Stimulated activated memory B cell treated with anti-CD40 and anti-IgM and Interleukin-4, amounts not matched to agents 10 μg/mL and 1 μg/mL and 100 μg/mL, for 72 hours (primary cell): ENCODE data around the gene SORL1.
A peak's percentile ranks its signal among the peaks of the same experiment; 100 is the strongest.

Experiments
- ATAC-seq: fragments of 150-1000 bp; cut with Tn5 transposase; 2 replicates; pipeline ENCODE4 v1.10.0; 2021
- H3K27ac Mint-ChIP-seq: one replicate; pipeline ENCODE4 v1.8.0; 2022; ENCODE audit warnings: mild to moderate bottlenecking, mixed read lengths
- H3K27me3 Mint-ChIP-seq: one replicate; pipeline ENCODE4 v1.8.0; 2022; ENCODE audit warnings: mixed read lengths
- H3K36me3 Mint-ChIP-seq: one replicate; pipeline ENCODE4 v1.8.0; 2022; ENCODE audit warnings: mixed read lengths
- H3K4me1 Mint-ChIP-seq: one replicate; pipeline ENCODE4 v1.8.0; 2022; ENCODE audit warnings: mixed read lengths
- H3K4me3 Mint-ChIP-seq: one replicate; pipeline ENCODE4 v1.8.0; 2022; ENCODE audit warnings: mild to moderate bottlenecking, moderate library complexity, mixed read lengths
- H3K9me3 Mint-ChIP-seq: one replicate; pipeline ENCODE4 v1.8.0; 2022; ENCODE audit warnings: mixed read lengths

The SORL1 gene

DNA sequence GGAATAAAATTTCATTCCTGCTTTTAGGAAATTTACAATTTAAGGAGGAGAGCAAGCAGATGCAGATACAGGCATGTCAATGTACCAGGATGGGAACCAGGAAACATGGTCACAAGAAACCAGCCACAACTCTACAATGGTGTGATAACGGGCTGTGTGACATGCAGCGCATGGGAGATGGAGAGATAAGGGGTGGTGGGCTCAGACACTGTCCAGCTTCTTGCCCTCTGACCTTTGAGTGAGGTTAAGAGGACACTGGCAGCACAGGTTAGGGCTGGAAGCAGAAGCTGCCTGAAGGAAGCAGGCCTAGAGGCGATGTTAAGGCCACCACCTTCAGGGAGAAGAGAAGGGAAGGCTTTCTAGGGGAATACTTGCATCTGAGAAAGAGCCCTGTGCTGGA lies 3.0 kb downstream of the SORL1 start:
- no peaks in the 10 kb centered on the region for H3K36me3 Mint-ChIP-seq

DNA sequence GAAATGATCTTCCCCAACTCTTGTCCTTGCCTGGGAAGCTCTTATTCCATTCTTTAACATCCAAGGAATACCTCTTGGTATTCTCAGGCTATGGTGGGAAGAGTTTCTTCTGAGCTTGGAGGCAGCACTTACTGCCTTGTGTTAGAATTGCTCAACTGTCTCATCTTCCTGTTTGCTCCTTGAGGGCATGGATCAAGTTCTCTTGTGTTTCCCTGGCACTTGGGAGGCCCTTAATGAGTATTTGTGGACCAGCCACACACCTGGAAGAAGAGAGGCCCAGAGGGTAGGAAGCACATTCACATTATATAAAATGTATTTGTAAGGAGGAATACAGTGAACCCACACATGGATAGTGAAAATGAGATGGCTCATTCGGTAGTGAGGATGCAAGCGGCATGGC lies 4.0 kb downstream of the SORL1 start:
- H3K9me3 Mint-ChIP-seq, result no peaks in the 10 kb centered on the region
- no peak overlapping the region for H3K4me3 Mint-ChIP-seq
- H3K27ac Mint-ChIP-seq, result no peak overlapping the region
- no peaks in the 10 kb centered on the region for H3K36me3 Mint-ChIP-seq
- H3K27me3 Mint-ChIP-seq, result peaks cover 8% of the 10 kb centered on the region
- peaks cover 31% of the 10 kb centered on the region for H3K4me1 Mint-ChIP-seq
- no peak for ATAC-seq

More for the DNA sequence above, 3.0 kb downstream of the SORL1 start:
- peaks cover 38% of the 10 kb centered on the region for H3K4me1 Mint-ChIP-seq
- ATAC-seq, result no peak
- no peak overlapping the region for H3K4me3 Mint-ChIP-seq
- no peak overlapping the region for H3K27ac Mint-ChIP-seq
- H3K9me3 Mint-ChIP-seq, result no peaks in the 10 kb centered on the region
- H3K27me3 Mint-ChIP-seq, result peaks cover 18% of the 10 kb centered on the region

DNA sequence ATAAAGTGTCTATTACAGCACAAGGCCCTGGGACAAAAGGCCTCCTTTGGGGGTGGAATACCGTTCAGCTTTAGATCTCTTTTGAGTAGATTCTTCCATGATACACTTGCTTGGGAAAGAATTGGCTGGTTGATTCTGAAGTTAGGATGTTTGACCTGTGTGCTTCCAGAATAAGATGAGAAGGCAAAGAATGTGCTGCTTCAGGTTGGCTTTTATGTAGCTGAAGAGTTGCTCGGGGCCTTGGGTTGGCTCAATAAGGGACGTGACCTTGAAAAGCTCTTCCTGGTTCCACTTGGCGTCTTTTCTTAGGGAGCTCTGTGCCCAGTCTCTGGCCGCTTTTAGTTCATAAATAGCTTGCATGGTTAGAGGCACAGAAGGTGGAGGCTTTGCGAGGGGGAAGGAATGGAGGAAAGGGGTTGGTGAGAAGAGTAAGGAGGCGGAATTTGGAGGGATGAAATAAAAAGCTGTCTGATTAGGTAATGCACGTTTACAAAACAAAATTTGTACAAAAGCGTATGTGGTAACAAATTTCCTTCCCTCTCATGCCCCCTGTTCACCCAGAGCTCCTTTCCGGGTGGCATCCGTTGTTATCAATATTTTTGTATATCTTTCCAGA lies 4.8 kb downstream of the SORL1 start:
- no peak for ATAC-seq
- no peaks in the 10 kb centered on the region for H3K36me3 Mint-ChIP-seq
- H3K27ac Mint-ChIP-seq, result no peak overlapping the region
- no peak overlapping the region for H3K4me3 Mint-ChIP-seq
- H3K27me3 Mint-ChIP-seq, result peaks cover 8% of the 10 kb centered on the region
- H3K9me3 Mint-ChIP-seq, result no peaks in the 10 kb centered on the region
- H3K4me1 Mint-ChIP-seq, result peaks cover 33% of the 10 kb centered on the region

DNA sequence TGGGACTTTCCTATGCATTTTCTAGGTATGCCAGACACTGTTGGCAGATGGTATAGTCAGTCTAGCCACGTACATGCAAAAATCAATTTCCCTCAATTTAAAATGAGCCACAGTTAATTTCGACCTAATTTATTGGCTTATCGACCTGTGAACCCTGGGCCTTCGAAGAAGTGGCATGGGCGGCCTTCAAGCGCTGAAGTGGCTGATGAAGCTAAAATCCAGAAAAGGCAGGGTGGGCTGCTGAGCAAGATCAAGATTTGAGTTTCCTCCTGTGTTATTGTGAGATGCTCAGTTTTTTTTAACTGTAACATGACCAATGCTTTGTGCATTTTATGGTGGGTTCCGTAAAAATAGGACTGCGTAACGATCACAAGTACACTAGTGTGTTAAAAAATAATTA lies 6.4 kb downstream of the SORL1 start:
- H3K4me1 Mint-ChIP-seq, result peaks cover 37% of the 10 kb centered on the region
- no peak overlapping the region for H3K27ac Mint-ChIP-seq
- H3K9me3 Mint-ChIP-seq, result no peaks in the 10 kb centered on the region
- no peaks in the 10 kb centered on the region for H3K36me3 Mint-ChIP-seq
- no peak overlapping the region for H3K4me3 Mint-ChIP-seq
- ATAC-seq, result no peak
- H3K27me3 Mint-ChIP-seq, result no peaks in the 10 kb centered on the region

DNA sequence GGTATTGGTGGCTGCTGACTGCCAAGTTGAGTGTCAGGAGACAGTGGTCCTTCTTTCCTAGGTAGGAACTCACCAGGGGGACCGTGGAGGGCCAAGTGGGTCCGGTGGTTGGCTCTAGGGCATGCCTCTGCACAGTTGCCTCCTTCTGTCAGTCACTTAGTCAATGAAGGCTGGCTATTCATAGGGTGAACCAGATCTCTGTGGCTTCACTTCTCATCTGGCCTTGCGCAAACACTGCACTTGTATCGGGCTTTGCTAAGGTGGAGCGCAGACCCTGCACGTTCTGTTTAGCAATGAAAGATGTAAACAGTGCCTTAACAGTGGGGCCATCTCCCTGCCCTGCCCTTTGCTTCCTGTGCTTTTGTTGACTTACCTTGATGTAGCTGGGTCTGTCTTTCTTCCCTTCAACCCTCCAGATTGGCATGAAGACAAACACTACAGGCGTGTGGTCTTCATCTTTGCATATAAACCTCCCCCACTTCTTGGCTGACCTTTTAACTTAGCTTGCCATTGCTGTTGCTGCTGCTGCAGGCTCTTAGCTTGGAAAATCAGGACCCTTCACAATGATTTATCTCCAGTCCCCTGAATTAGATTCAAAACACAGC lies 7.4 kb downstream of the SORL1 start:
- Mint-ChIP-seq H3K27ac (no peak overlapping the region), H3K4me1 (peaks cover 37% of the 10 kb centered on the region), H3K27me3 (no peaks in the 10 kb centered on the region), H3K9me3 (no peaks in the 10 kb centered on the region), H3K36me3 (no peaks in the 10 kb centered on the region), H3K4me3 (no peak overlapping the region)
- ATAC-seq, result no peak

DNA sequence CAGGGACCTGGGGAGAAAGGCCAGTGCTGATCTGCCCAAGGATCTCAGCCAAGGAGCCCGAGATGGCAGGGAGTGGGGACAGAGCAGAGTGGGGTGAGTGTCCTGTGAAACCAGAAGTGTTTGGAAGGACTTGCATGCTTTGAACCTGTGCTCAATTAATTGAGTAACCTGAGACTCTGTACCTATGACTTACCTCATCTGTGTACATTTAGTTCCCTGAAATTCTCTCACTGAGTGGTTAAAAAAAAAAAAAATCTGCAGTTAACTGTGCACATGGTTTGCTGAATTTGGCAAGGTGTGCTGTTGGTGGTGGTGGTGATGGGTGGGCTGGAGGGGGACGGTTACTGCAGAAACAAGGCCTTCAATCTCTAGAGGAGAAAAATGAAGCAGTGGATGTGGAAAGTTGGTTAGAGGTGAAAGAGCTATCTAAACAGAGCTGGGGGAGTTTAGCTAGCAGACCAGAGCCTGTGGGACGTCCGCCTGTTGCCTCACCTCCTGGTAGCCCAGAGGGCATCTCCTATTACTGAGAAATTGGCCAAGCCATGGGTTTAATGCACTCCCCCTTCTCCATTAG lies 8.9 kb downstream of the SORL1 start:
- H3K27ac Mint-ChIP-seq, result no peak overlapping the region
- no peaks in the 10 kb centered on the region for H3K27me3 Mint-ChIP-seq
- no peaks in the 10 kb centered on the region for H3K9me3 Mint-ChIP-seq
- peaks cover 50% of the 10 kb centered on the region for H3K4me1 Mint-ChIP-seq
- H3K36me3 Mint-ChIP-seq, result no peaks in the 10 kb centered on the region
- no peak overlapping the region for H3K4me3 Mint-ChIP-seq
- no peak for ATAC-seq

DNA sequence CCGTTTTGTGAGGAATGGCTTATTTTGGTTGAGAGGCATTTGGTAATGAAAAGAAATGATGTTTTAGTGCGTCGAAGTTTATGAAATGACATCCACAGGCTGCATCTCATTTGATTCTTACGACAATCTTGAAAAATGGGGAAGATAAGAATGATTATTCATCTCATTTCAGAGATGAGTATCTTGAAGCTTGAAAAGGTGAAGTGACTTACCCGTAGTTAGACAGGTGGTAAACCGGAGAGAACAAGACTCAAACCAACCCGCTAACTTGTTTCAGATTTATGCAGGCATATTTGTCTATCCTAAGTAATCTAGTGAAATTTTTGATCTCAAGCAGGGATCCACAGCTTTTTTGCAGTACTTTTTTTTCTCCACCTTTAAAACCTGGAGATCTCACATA lies 9.7 kb downstream of the SORL1 start:
- no peaks in the 10 kb centered on the region for H3K27me3 Mint-ChIP-seq
- H3K4me1 Mint-ChIP-seq, result peaks cover 58% of the 10 kb centered on the region
- no peaks in the 10 kb centered on the region for H3K36me3 Mint-ChIP-seq
- no peak for ATAC-seq
- H3K9me3 Mint-ChIP-seq, result no peaks in the 10 kb centered on the region
- H3K27ac Mint-ChIP-seq, result peak overlapping the region; percentile 27
- no peak overlapping the region for H3K4me3 Mint-ChIP-seq

DNA sequence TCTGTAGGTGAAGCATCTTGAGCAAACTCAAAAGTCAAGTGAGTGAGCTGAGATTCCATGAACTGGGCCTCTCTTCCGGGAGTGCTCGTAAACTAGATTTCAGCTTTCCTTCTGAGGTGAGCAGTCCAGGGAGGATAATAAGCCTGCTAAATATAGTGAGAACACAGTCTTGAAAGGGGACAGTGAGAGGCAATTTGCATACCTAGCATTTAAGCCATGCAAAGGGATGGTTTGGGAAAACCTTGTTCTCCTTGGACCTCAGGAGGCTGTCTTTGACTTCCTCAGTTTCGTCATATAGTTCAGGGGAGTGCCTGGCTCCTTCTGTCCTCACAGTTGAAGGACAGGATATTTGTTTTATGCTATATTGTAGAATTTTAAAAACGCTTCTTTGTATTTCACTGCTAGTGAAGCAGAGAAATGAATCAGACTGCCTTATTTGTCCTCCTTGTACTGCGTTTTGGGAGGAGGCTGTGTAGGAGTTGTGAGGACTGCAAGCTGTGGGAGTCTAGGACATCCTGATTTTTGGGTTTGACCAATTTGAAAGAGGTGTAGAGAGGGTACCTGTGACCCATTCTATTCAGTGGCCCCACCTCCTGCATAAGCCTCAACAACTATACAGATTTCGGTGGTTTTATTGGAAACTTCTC lies 11.7 kb downstream of the SORL1 start:
- Mint-ChIP-seq H3K36me3 (no peaks in the 10 kb centered on the region), H3K4me1 (peaks cover 78% of the 10 kb centered on the region), H3K27ac (peak overlapping the region; percentile 73), H3K4me3 (no peak overlapping the region), H3K27me3 (no peaks in the 10 kb centered on the region), H3K9me3 (no peaks in the 10 kb centered on the region)
- ATAC-seq, result no peak

DNA sequence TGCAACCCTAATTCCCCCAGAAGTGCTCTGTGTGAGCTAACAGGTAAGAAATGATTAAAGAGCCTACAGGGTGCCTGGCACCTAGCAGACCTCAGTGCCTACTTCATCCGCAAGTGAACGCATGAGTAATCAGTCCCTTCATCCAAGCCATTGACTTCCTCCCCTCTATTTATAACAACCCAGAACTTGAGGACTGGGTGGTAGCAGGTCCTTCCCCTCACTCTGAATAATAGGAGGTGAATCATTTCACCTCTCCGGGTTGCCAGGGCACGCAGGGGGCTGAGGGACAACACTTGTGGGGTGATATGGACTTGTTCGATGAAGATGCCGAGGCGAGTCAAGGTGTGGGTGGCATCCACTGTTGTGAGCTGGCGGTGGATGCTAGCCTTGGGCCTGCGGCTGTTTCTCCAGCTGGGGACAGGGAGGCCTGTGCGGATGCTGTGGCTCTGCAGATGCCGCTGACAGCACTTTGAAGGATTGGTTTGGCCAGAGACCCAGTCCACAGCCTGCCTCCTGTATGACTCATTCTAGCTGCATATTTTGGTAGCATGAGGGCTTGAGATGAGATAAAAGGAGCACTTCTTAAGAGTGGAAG lies 12.3 kb downstream of the SORL1 start:
- peak overlapping the region; percentile 73 for H3K27ac Mint-ChIP-seq
- no peaks in the 10 kb centered on the region for H3K27me3 Mint-ChIP-seq
- H3K4me1 Mint-ChIP-seq, result peaks cover 84% of the 10 kb centered on the region
- peak; percentile 46 for ATAC-seq
- H3K4me3 Mint-ChIP-seq, result no peak overlapping the region
- H3K36me3 Mint-ChIP-seq, result peaks cover 3% of the 10 kb centered on the region
- no peaks in the 10 kb centered on the region for H3K9me3 Mint-ChIP-seq

DNA sequence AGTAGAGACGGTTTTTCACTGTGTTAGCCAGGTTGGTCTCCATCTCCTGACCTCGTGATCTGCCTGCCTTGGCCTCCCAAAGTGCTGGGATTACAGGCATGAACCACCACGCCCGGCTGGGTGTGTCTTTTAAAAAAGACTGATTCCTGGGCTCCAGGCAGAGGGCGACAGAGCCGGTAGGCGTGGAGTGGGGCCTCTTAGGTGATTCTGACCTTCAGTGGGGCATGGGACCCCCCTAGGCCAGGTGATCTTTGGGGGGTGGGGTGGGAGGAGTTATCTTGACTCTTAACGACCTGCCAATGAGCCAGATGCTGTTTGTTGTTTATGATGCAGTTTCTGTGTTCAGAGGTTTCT lies 13.6 kb downstream of the SORL1 start:
- Mint-ChIP-seq H3K9me3 (no peaks in the 10 kb centered on the region), H3K36me3 (peaks cover 10% of the 10 kb centered on the region), H3K4me1 (peaks cover 87% of the 10 kb centered on the region), H3K27me3 (no peaks in the 10 kb centered on the region), H3K27ac (peak overlapping the region; percentile 44), H3K4me3 (peak overlapping the region; percentile 37)
- no peak for ATAC-seq

DNA sequence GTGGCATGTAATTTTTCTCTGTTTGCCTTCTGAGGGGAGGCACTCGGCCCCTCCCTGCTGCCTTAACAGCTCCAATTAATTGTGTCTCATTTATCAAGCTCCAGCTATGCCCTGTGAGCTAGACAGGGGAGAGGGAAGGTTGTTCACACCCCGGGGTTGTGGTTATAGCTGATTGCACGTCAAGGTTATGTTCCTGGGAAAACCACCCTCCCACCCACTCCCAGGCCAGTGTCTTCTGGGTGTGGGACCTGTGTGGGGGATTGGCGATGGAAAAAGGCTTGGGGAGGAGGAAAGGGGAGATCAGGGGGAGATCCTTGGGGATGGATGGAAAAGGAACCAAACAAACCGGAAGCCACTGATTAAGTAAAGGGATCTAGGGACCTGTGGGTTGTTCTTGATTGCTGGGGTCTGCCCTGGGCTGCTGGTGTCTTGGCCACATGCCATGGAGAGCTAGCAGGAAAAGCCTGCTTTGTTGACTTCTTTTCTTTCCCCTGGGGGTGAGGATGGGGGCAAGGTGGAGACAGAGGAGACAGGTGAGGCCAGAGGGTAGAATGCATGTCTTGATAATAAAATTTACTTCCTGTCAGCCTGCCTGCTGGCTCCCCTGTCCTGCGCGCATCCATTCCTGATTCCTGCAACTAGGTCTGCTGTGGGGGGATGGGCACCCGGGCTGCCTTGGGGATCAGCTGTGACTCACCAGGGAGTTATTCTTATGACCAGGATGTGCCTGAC lies 14.1 kb downstream of the SORL1 start:
- Mint-ChIP-seq H3K27me3 (no peaks in the 10 kb centered on the region), H3K4me3 (peak overlapping the region; percentile 37), H3K4me1 (peaks cover 83% of the 10 kb centered on the region), H3K36me3 (peaks cover 10% of the 10 kb centered on the region), H3K9me3 (no peaks in the 10 kb centered on the region), H3K27ac (peak overlapping the region; percentile 44)
- no peak for ATAC-seq

DNA sequence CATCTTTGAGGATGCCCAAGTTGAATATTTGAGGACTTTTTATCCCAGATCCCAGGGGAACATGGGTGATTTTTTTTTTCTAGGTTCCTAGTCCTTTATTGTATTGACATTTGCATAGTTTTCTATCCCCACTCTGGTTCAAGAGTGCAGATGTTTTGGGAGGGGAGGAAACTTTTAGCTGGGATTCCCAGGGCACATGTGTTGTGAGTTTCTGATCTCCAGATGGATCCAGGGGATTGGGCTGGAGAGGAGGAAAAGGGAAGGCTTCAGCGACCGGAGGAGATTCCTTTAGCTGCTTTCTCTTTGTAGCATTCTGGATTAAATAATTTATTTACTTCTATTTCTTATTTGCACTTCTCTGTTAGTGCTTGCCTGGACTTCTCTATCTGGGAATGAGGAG lies 15.4 kb downstream of the SORL1 start:
- Mint-ChIP-seq H3K27me3 (no peaks in the 10 kb centered on the region), H3K27ac (peak overlapping the region; percentile 44)

DNA sequence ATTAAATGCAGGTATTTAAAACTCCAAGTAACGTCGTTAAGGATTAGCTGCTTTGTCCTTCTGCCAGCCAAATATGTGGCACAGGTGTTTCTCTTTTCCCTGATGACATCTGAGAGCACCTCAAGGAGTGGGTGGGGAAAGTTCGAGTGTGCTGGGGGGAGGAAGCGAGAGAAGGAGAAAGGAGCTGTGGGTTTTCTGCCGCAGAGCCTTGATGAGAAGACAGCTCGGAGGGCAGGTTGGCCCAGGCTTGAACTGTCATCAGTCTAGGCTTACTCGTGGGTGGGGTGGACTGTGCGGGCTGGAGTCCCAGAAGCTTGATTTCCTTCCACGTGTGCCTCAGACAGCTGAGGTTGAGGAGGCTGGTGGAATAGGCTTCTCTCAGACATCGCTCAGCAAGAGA lies 15.9 kb downstream of the SORL1 start:
- H3K27ac Mint-ChIP-seq, result peak overlapping the region; percentile 44
- H3K9me3 Mint-ChIP-seq, result no peaks in the 10 kb centered on the region
- peak; percentile 92 for ATAC-seq

More for the DNA sequence above, 15.4 kb downstream of the SORL1 start:
- Mint-ChIP-seq H3K4me3 (peak overlapping the region; percentile 18), H3K36me3 (peaks cover 10% of the 10 kb centered on the region), H3K4me1 (peaks cover 73% of the 10 kb centered on the region), H3K9me3 (no peaks in the 10 kb centered on the region)
- ATAC-seq, result no peak

DNA sequence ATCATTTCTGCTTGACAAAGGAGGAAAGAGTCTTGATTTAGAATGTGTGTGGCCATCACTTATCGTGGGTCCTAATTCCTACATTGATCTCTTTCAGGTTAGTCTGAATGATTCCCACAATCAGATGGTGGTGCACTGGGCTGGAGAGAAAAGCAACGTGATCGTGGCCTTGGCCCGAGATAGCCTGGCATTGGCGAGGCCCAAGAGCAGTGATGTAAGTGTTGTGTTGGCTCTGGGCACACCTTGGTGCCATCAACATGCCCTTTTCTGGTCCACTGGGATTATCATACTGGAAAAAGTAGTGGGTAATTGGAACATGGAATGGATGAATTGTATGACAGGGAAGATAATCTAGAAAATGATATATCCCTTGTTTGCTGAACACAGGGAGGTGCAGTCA lies 17.8 kb downstream of the SORL1 start:
- no peak for ATAC-seq
- Mint-ChIP-seq H3K4me3 (no peak overlapping the region), H3K9me3 (no peaks in the 10 kb centered on the region), H3K4me1 (peaks cover 59% of the 10 kb centered on the region), H3K36me3 (peaks cover 10% of the 10 kb centered on the region), H3K27ac (no peak overlapping the region), H3K27me3 (no peaks in the 10 kb centered on the region)

More for the DNA sequence above, 15.9 kb downstream of the SORL1 start:
- peak overlapping the region; percentile 2 for H3K4me3 Mint-ChIP-seq
- H3K27me3 Mint-ChIP-seq, result no peaks in the 10 kb centered on the region
- H3K36me3 Mint-ChIP-seq, result peaks cover 10% of the 10 kb centered on the region
- H3K4me1 Mint-ChIP-seq, result peaks cover 73% of the 10 kb centered on the region

DNA sequence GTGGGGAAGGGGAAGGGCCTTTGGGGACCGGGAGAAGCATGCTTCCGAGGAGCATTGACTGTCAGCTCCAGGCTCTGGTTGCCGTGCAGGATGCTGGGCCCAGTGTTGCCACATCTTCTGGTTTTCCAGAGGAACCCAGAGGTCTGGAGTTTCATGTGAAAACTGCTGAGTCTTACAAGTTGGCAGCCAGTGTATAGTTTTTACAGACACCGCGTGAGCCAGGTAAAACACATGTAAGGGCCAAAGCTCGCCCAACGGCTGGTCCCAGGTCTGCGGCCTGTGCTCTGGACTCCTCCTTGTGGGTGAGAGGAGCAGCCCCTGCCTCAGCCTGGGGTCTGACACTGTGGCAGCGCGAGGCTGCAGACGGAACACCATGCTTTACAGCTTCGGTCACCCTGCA lies 19.1 kb downstream of the SORL1 start:
- no peak overlapping the region for H3K27ac Mint-ChIP-seq
- no peak for ATAC-seq

More for the DNA sequence above, 19.1 kb downstream of the SORL1 start:
- peaks cover 49% of the 10 kb centered on the region for H3K4me1 Mint-ChIP-seq
- no peak overlapping the region for H3K4me3 Mint-ChIP-seq
- H3K36me3 Mint-ChIP-seq, result peaks cover 10% of the 10 kb centered on the region
- no peaks in the 10 kb centered on the region for H3K27me3 Mint-ChIP-seq
- no peaks in the 10 kb centered on the region for H3K9me3 Mint-ChIP-seq
